ENCODE data around the gene SLU7.

The SLU7 gene

DNA sequence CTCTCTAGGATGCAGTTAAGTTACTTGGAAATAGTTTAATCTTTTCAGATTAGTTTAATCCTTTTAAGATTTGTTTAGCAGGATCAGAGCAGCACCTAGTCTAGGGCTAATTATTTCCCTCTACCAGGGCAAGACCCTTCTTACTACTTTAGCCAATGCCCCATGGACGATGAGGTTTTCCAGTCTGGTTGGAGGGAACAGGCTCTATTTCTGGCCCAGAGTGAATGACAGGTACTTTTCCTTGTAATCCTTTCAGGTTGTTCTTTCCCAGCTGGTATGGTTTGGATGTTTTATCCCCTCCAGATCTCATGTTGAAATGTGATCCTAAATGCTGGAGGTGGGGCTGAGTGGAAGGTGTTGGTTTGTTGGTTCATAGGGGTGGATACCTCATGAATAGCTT, 30.0 kb upstream of the SLU7 start:
- no peak for TF ChIP-seq CTCF (IDR thresholded peaks at IDR 0.05; ENCODE audit: control extremely low read depth, extremely low read depth, low read depth, missing control alignments)
- no peak for DNase-seq (ENCODE audit: extremely low spot score)
- ChIA-PET POLR2A (interaction anchor here (1.0 kb wide), 1 partner anchor 10 kb away, joined by 3 read pairs; no protein-coding TSS in a partner anchor), CTCF (interaction anchor here (1.0 to 3.5 kb wide), 7 partner anchors 8 to 57 kb away, joined by 3 to 32 read pairs (median 4); no protein-coding TSS in a partner anchor)

- no peak for TF ChIP-seq CTCF (IDR thresholded peaks at IDR 0.05; ENCODE audit: control extremely low read depth, extremely low read depth, low read depth, missing control alignments)
- no peak for DNase-seq (ENCODE audit: extremely low spot score)
- CTCF ChIA-PET, result interaction anchor here (0.9 to 1.2 kb wide), 4 partner anchors 13 to 22 kb away, joined by 3 to 4 read pairs (median 4); no protein-coding TSS in a partner anchor
- POLR2A ChIA-PET, result interaction anchor here (1.2 kb wide), 1 partner anchor 22 kb away, joined by 4 read pairs; no protein-coding TSS in a partner anchor
Observed at GRCh38 chr5:160445751-160446150, 26.9 kb upstream of the SLU7 start.

GRCh38 chr5:160445132-160445531, 26.3 kb upstream of the SLU7 start:
- no peak for DNase-seq (ENCODE audit: extremely low spot score)
- POLR2A ChIA-PET, result interaction anchor here (1.2 kb wide), 1 partner anchor 23 kb away, joined by 4 read pairs; no protein-coding TSS in a partner anchor
- TF ChIP-seq CTCF (IDR thresholded peaks at IDR 0.05; ENCODE audit: control extremely low read depth, extremely low read depth, low read depth, missing control alignments), result no peak
- CTCF ChIA-PET, result interaction anchor here (0.9 to 1.2 kb wide), 4 partner anchors 13 to 22 kb away, joined by 3 to 4 read pairs (median 4); no protein-coding TSS in a partner anchor

- no peak for TF ChIP-seq CTCF (IDR thresholded peaks at IDR 0.05; ENCODE audit: control extremely low read depth, extremely low read depth, low read depth, missing control alignments)
- DNase-seq (ENCODE audit: extremely low spot score), result no peak
- ChIA-PET CTCF (interaction anchor here (7.4 to 7.7 kb wide), 4 partner anchors 14 to 34 kb away, joined by 147 to 232 read pairs (median 194); partner anchors contain the start of genes PTTG1 and SLU7), POLR2A (no interaction called here)
Observed at GRCh38 chr5:160444407-160444806, 25.5 kb upstream of the SLU7 start.

DNA sequence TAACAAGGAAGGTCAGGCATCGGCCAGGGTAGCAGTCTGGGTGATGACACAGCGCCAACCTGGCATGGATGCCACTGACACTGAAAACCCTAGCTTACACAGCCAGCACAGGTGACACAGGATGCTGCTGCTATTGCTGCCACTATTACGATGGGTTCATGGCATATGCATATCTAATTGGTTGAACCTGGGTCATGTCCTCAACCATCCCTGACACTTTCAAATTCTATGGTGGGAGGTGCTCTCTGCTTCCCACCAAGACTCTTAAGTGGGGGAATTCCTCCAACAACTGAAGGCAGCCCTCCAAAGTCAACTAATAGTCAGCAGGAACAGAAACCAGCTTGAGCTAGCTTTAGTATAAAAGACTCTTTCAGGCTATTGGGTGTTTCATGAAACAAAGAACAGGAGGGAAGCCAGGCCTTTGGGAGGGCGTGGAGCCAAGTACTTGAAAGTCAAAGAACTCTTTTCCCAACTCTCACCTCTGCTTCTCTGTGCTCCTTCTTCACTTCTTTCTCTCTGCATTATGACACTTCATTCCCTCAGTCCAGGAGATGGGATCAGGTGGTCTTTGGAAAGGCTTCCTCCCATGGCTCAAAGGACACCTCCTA, 24.0 kb upstream of the SLU7 start:
- no peak for TF ChIP-seq CTCF (IDR thresholded peaks at IDR 0.05; ENCODE audit: control extremely low read depth, extremely low read depth, low read depth, missing control alignments)
- CTCF ChIA-PET, result interaction anchor here (1.4 to 7.7 kb wide), 6 partner anchors 10 to 58 kb away, joined by 3 to 232 read pairs (median 153); partner anchors contain the start of genes PTTG1 and SLU7
- DNase-seq (ENCODE audit: extremely low spot score), result no peak
- POLR2A ChIA-PET, result interaction anchor here (0.5 to 2.8 kb wide), 2 partner anchors 16 to 28 kb away, joined by 3 to 14 read pairs; no protein-coding TSS in a partner anchor

DNA sequence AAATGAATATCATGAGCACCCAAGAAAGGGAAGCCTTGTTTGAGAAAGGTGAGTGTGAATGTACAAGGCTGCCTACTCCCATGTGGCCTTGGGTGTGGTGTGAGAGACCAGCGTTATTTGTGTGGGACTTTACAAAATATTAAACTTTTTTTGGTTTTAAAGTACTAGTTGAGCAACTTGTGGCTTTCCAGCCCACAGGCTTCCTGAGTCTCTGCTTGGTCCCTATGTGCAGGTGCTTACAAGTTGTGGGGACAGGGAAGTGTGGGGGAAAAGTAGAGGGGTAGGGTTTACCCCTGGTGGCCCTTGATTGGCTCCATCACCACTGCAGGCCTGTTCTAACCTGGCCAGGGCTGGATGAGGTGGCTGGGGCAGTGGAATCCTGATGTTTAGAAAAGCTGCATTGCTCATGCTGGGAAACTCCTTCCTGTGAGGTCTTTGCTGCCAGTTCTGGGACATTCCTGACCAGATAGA, 22.5 kb upstream of the SLU7 start:
- no peak for TF ChIP-seq CTCF (IDR thresholded peaks at IDR 0.05; ENCODE audit: control extremely low read depth, extremely low read depth, low read depth, missing control alignments)
- CTCF ChIA-PET, result interaction anchor here (0.8 to 7.7 kb wide), 11 partner anchors 8 to 75 kb away, joined by 3 to 232 read pairs (median 4); partner anchors contain the start of genes PTTG1 and SLU7
- no peak for DNase-seq (ENCODE audit: extremely low spot score)
- POLR2A ChIA-PET, result interaction anchor here (2.8 to 4.8 kb wide), 2 partner anchors 18 to 27 kb away, joined by 14 to 31 read pairs; no protein-coding TSS in a partner anchor
